HG03159 (cell line): Measurements from ENCODE around the gene COL6A3.
"Not testable (repeated sequence)": the region's sequence is repeated elsewhere in the genome, so short reads cannot be mapped to it uniquely, and the experiment has no call there.

ENCODE experiments used
- ATAC-seq: cut with Tn5 transposase; IDR thresholded peaks from one replicate; pipeline ENCODE4 v1.9.1; 2021; ENCODE audit warnings: mild to moderate bottlenecking, moderate library complexity; ENCODE audit not compliant: unreplicated experiment

COL6A3 gene

DNA sequence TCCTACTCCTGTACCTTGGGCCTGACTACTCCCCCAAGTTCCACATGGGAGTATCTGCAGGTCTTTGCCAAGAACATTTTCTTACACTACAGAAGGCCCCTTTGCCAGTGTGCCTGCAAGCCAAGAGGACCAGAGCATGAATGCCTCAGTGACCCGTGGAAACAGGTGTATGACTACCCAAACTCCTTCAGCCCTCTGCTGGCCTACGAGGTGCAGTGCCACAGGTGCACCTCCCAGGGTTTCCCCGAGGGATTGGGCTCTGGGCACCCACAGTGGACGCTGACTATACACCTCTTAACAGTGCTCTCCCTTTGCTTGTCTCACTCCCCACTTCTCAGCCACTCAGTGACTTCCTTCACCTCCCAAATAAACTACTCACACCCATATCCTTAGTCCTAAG, 91.4 kb downstream of the COL6A3 start:
- no peak for ATAC-seq

DNA sequence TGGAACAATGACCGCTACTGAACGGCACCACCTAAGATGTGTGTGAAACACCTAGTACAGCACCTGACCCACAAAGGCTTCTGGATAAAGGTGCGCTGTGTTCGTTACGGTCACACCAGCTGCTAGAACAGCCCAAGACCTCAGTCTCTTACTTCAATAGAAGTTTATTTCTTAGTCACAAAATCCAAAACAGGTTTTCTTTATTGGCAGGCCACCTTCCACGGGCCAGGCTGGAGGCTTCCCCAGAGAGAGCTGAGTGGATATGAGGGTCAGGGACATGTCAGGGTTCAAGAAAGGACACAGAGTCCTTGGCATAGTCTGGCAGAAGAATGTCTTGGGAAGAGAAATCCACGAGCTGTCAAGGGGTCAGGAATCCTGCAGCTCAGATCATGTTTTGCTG, 92.2 kb downstream of the COL6A3 start:
- ATAC-seq, result no peak

DNA sequence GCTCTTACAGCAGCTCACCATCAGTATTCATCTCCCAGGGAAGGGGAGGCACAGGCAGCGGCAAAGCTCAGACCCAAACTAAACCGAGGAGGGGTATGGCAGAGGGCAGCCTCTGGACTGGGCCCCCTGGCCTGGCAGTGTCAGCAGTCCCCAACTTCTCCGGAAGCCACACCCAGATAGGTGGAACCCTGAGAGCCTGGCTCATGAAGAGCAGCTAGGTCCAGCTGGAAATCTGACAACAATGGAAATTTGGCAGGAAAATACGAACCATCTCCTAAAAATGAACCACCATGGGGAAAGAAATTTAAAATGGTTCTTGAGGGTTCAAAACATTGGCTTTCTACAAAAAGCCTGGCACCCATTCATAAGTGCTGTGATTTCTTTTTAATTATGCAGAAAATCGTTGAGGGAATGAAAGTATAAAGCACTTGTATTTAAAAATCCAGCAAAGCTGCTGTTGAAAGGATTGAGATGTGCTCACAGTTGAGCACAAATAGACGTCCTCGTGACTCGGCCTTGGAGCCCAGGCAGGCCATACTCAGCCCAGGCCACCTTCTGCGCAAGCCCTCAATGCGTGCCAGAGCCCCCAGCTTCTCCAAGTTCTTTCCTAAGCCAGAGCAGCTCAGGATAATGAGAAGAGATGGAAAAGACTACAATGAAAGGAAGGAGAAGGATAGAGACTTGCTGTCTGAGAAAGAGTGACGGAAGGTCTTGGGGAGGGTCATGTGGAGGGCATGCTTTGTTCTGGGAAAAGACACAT, 93.0 kb downstream of the COL6A3 start:
- no peak for ATAC-seq

DNA sequence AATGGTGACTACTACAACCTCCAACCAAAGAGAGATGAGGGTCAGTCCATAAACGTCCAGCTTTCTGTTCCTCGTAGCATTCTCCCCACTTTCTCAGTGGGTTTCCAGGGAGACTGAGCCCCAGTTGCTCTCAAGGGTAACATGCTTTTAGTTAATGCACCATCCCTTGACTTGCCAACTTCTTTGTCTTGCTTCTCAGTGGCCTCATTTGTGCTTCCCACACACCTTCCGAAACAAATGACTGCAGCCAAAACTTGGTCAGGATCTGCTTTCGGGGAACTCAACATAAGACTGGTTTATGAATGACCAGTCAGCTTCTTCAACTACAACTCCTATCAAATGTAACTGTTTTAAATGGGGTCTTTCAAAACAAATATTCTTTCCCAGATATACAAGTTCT, 94.1 kb downstream of the COL6A3 start:
- ATAC-seq, result no peak

DNA sequence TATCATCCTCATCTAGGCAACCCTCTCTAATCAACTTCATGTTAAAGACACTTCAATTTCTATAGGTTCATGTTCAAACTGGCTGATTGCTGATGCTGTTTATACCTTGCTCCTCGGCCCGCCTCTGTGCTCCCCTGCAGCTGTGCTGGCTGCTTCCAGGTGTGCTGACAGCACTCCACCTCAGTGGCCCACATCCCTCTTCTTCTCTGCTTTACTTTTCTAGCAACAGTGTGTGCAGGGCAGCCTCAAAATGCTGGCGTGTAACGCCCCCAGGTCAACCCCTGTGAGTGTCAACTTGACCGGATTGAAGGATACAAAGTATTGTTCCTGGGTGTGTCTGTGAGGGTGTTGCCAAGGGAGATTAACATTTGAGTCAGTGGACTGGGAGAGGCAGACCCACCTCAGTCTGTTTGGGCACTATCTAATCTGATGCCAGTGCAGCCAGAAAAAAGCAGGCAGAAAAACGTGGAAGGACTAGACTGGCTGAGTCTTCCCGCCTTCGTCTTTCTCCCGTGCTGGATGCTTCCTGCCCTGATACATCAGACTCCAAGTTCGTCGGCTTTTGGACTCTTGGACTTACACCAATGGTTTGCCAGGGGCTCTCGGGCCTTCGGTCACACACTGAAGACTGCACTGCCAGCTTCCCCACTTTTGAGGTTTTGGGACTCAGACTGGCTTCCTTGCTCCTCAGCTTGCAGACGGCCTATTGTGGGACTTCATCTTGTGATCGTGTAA, 94.7 kb downstream of the COL6A3 start:
- no peak for ATAC-seq

DNA sequence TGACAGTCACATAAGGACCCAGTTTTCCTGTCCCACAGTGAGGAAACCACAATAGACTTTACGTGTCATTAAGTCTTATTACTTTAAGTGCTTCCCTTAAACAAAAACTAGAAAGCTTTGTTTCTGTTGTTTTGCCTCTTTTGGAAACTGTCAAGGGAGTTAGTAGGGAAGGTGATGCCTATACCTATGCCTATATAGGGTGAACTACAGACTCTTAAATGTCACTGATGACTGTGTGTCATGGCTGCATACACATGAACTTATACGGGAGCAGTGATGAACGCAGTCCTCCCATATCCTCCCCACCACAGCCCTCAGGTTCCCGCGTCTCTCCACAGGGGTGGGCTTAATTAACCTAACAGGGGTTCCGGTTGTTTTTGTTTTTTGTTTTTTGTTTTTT, 97.6 kb downstream of the COL6A3 start:
- no peak for ATAC-seq

DNA sequence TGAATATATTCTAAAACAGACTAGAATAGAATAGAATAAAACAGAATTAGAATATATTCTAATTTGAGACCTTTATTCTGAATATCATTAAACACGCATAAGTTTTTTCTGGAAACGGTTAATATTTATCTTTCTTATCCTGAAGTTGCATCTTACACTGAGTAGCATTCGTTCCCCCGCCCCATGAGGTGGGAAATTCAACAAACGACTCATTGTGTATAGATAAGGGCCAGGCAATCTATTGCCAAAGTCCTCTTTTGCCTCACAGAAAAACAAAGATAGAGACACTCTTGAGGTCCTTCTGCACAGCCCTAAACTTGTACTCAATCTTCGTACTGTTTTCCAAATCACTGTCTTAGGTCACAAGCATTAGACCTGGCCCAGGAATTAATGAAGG, 98.1 kb downstream of the COL6A3 start:
- no peak for ATAC-seq

DNA sequence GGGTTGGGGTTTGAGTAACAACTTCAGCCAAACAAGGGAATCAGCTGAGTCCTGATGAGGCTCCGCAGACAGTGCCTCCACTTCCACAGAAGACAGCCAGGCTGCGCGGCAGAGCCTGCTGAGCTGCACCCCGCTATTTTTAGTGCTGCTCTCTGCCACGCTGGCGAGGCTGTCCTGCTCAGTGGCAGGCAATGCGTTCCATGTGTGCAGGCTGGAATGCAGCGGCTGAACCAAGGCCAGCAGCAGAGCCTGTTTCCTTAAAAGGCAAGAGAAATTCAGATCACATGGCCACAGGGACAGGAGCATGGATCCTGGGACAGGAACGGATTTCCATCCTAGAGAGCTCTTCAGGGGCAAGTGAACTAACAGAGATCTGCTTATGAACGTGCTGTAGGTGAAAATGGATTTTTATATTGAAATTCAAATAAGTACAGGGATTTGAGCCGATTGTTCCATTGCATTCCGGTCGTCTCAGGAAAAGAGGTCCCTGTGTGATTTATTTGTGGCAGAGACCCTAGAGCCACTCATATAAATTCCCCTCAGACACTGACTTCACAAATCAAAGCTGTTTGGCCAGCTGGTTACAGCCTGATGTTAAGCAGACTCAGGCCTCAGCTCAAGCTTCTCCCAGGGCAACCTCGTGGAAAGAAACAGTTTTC, 98.7 kb downstream of the COL6A3 start:
- ATAC-seq, result no peak

DNA sequence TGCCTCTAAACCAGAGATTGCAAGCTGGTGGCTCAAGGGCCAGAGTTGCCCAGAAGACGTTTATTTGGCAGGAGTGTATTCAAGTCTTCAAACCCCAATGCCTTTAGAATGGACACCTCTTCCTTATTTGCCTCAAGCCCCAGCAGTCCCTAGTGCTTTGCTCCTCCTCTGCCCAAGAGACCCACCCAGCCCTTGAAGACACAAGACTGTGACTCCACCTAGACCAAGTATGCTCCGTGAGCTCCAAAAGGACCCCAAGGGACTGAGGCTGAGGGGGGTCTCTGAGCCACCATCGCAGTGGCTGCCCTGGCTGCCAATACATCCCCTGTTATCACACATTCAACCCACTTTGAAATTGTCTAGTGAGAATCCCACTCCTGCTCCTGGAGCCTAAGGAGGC, 99.3 kb downstream of the COL6A3 start:
- ATAC-seq, result no peak

DNA sequence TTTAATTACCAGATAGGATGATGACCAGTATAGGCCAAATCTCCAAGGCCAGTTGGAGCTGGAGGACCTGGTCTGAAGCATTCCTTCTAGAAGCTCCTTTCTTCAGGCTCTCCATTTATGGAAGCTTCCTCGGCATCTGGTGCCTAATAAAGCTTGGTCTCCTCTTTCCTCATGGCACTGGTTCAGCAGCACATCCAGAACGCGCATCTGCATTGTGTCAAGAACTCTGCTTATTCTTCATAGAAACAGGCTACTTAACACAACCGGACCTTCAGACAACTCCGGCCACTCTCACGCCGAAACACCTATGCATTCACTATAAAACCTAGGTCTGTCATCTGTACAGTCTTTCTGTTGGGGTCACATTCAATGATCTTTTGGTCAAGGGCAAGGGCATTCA, 99.8 kb downstream of the COL6A3 start:
- ATAC-seq, result no peak

DNA sequence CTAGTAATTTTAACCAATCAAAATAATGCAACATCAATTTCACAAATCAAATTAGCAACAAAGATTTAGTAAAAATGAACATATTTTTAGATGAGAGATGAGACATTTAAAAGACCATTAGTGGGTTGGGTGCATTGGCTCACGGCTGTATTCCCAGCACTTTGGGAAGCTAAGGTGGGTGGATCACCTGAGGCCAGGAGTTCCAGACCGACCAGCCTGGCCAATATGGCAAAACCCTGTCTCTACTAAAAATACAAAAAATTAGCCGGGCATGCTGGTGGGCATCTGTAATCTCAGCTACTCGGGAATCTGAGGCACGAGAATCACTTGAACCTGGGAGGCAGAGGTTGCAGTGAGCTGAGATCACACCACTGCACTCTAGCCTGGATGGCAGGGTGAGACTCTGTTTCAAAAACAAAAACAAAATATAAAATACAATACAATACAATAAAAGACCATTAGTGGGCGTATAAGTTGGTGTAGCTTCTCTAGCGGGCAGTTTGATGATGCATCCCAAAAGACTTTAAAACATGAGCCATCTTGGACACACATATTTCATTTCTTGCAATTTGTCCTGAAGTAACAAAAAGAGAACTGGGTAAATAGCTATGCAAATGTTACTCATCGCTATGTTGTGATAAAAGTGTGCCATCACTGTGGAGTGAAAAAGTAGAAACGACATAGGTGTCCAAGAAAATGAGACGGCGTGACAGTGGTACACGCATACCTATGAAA, 101.8 kb downstream of the COL6A3 start:
- ATAC-seq, result no peak

DNA sequence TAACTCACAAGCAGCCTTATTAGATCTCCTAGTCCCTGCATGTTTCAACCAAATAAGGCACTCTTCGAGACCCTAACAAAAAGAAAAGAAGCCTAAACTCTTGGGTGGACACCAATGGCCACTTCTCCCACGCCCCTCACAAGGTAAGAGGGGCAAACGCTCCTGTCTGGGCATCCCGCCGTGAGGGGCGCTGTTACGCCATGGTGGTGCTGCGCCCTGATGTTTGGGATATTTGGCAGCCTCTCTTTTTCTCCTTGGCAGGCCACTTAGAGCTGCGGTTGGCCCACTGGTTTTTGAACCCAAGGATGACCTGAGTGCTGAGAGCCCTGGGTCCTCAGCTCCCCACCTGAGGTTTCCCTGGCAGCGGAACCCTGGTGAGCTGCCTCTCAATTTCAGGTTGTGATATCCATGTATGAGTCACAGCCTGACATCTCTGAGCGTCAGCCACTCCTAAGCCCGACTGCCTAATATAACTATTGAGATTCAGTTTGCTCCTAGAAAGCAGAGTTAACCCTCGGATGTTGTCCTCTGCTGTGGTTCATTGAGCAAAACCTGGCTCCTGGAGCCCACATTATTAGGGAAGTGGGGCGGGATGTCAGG, 103.3 kb downstream of the COL6A3 start:
- no peak for ATAC-seq

DNA sequence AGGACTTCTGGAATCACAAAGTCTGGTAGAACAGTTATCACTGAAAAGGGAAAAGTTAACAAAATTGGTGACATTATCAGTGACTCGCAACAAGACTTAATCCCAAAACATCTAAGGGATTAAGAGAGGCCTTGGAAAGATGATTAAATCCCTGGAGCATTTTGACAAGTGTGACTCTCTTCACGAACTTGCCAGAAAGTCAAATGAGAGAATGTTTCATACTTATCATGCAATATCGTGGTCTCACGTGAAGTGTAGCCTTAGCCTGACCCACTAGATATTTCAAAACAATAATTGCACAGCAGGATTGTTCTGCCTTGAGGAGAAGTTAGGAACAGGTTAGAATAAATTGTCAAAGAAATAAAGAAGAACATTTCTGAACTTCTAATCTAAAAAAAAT, 104.5 kb downstream of the COL6A3 start:
- ATAC-seq, result no peak

DNA sequence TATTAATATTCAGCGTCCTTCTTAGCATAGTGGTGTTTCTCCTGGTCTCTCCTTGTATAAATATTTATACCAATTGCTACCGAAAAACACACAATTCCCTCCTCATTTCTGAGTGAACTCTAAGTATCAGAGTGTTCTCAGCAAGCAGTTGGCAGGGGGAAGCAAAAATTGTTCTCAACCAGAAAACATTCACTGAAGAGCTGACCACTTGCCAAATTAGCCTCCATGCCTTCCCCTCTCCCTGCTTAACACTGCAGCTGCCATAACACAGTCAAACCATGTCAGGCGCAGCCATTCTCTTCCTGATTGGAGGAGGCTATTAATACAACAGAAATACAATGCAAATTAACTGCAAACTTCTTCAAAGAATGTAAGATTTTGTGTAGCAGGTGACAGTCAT, 105.0 kb downstream of the COL6A3 start:
- no peak for ATAC-seq

DNA sequence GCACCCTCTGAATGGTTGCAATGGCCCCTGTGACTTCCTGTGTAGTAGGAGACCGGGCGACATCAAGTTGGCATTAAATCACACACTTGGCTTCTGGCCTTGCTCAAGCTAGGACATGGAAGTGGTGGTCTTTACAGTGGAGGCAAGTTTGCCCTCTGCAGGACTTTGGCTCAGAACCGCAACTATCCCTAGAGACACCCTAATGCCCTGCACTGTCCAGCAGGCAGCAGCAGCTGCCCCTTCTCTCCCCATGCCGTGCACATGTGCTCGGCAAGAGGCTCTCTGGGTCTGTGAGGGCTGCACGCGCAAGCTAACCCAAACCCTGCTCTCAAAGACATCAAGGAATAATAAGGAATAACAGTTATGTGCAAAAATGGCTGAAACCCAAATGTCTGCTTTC, 106.5 kb downstream of the COL6A3 start:
- ATAC-seq, result no peak

DNA sequence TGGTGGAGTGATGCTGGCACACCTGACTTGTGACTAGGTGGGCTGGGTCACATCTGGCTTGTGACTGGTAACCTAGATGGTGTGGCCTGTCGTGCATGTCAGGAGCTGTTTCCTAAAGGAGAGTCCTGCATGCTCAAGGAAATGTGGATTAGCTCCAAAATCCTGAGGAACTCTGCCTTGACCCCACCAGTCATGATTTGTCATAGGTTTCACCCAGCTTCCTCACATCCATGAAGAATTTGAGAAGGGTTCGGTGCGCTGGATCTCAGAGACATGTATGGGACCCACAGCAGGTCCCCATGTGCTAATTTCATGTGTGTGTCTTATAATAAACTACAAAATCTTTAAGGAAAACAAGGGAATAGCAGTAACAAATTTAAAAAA, 107.2 kb downstream of the COL6A3 start:
- no peak for ATAC-seq

DNA sequence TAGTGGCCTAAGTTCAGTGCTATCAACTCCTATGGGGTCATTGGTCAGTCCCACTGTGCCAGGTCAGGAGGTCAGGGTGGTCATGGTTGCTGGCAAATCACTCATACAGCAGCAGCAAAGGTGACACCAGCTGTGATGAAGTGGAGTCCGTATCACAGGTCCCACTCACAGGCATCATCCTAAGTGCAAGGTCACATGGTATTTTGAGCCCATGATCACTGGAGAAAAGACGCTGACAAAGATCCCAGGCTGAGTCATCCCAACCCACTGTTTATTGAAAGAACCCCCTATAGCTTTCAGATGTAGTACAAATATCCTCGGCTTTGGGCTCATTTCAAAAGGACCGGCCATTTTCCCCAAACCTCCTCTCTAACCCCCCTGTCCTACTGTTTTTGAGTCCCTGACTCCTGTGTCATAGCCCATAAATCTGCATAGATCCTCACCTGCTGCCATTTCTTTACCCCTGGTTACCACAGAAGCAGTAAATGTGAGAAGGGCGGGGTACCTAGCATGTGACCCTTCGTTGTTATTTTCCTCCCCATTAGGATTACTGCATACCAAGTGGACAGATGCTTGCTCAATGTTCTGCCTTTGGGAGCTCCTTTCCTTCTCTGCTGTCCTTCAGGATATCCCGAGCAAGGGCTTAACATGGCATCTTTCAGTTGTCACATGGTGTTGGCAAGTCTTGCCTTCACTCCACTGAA, 107.7 kb downstream of the COL6A3 start:
- ATAC-seq, result no peak

DNA sequence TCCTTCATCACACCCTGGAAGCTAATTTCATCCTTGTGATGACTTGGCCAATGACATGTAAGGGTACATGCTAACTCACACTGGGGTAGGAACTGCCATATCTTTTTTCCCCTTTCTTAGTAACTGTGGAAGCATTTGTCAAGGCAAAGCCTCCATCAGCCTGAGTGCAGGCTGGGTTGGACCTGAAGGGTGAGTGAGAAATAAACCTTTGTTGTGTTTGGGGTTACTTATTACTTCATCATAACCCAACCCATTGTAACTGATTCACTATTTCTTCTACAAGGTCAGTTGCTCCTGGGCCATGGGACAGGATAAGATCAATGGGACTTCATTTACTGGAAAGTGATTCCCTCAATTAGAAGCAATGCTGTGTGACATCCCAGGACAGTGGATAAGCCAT, 108.4 kb downstream of the COL6A3 start:
- no peak for ATAC-seq

DNA sequence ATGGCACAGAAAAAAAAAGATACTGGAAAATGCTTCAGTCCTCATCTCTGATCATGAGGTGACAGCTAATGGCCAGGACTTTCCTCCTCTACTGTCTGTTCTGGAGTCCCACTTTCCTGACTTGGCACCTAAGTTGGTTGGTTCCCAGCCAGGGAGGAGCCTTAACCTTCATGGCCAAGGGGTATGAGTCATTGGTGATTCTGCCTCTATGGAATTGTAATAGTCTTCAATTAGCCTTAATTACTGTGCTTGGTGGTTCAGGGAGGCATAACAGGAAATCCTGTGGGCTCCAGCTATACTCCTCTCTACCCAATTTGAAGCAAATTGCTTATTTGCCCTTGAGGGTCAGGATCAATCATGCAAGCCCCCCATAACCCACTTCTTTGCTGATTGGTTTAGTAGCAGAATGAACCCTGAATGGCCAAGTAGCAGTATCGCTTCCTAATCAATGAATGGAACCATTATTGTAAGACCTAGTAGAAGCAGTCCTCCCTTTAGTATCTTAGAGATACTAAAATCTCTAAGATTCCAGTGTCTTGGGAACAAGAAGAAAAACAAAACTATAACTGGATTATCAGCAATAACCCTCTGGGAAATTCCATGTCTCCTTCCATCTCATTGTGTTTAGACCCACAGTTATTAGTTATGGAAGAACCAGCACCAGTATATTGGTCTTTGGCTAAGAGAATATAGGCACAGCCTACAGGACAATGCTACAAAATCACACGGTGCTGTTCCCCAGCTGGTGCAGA, 109.0 kb downstream of the COL6A3 start:
- no peak for ATAC-seq

DNA sequence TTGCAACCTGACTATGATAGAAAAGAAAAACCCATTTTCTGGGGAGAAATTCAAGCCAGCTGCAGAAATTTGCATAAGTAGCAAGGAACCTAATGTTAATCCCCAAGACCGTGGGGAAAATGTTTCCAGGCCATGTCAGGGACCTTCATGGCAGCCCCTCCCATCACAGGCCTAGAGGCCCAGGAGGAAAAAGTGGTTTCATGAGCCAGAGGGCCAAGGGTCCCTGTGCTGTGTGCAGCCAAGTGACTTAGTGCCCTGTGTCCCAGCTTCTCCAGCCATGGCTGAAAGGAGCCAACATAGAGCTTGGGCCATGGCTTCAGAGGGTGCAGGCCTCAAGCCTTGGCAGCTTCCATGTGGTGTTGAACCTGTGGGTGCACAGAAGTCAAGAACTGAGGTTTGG, 110.7 kb downstream of the COL6A3 start:
- not testable (repeated sequence) for ATAC-seq
